ENCODE measurements around the gene TMEM138.

TMEM138 gene

GRCh38 chr11:61411589-61411988 lies 49.4 kb downstream of the TMEM138 start:
- DNase-seq = no peak

GRCh38 chr11:61413496-61413895 lies 51.3 kb downstream of the TMEM138 start:
- no peak for DNase-seq

GRCh38 chr11:61414547-61414946 lies 52.4 kb downstream of the TMEM138 start:
- no peak for DNase-seq

GRCh38 chr11:61415381-61415780 lies 53.2 kb downstream of the TMEM138 start:
- no peak for DNase-seq

GRCh38 chr11:61416941-61417340 lies 54.8 kb downstream of the TMEM138 start:
- DNase-seq = no peak

- no peak for DNase-seq
These were observed 55.5 kb downstream of the TMEM138 start for GRCh38 chr11:61417670-61418069.

- DNase-seq = no peak
These were observed 56.0 kb downstream of the TMEM138 start for GRCh38 chr11:61418136-61418535.

Data from NCI-H1436 (cell line).